DOHH2 (cell line): Measurements from ENCODE around the gene TLX3.

Experiments
- H3F3A ChIP-seq: fragments of 200-600 bp; sonication (generic), shearing (Covaris generic); 2 replicates; pipeline ENCODE4 v1.6.0; 2016; ENCODE audit warnings: antibody characterized with exemption, mild to moderate bottlenecking; ENCODE audit not compliant: control insufficient read depth, insufficient read depth
- H3K27ac ChIP-seq: fragments of 200-600 bp; sonication (generic); 2 replicates; pipeline ENCODE4 v1.5.1; 2014; ENCODE audit warnings: low read depth, mild to moderate bottlenecking, low read length, moderate library complexity
- H3K27me3 ChIP-seq: fragments of 200-600 bp; sonication (generic); 2 replicates; pipeline ENCODE4 v1.6.1; 2014; ENCODE audit warnings: mild to moderate bottlenecking, low read length, mixed read lengths; ENCODE audit not compliant: control insufficient read depth
- H3K36me3 ChIP-seq: fragments of 200-600 bp; sonication (generic); 2 replicates; pipeline ENCODE4 v1.6.1; 2014; ENCODE audit warnings: mild to moderate bottlenecking, low read length, moderate library complexity, mixed read lengths; ENCODE audit not compliant: control insufficient read depth
- H3K4me1 ChIP-seq: fragments of 200-600 bp; sonication (generic); 2 replicates; pipeline ENCODE4 v1.6.1; 2014; ENCODE audit warnings: mild to moderate bottlenecking, low read length, mixed read lengths; ENCODE audit not compliant: control insufficient read depth
- H3K4me2 ChIP-seq: fragments of 200-600 bp; sonication (generic); 2 replicates; pipeline ENCODE4 v1.6.0; 2014; ENCODE audit warnings: mild to moderate bottlenecking, low read length, moderate library complexity
- H3K4me3 ChIP-seq: fragments of 200-600 bp; sonication (generic); 2 replicates; pipeline ENCODE4 v1.5.1; 2014; ENCODE audit warnings: mild to moderate bottlenecking, low read length, mixed read lengths
- H3K79me2 ChIP-seq: fragments of 200-600 bp; sonication (generic); 2 replicates; pipeline ENCODE4 v1.6.1; 2014; ENCODE audit warnings: mild to moderate bottlenecking, low read length, mixed read lengths; ENCODE audit not compliant: control insufficient read depth
- H3K9me2 ChIP-seq: fragments of 200-600 bp; sonication (generic); replicated peaks from 2 replicates; pipeline ENCODE4 v1.6.1; 2014; ENCODE audit warnings: mild to moderate bottlenecking, low read length, mixed read lengths; ENCODE audit not compliant: control insufficient read depth
- H3K9me3 ChIP-seq: fragments of 200-600 bp; sonication (generic); 2 replicates; pipeline ENCODE4 v1.6.1; 2014; ENCODE audit warnings: antibody characterized with exemption, low read length, mixed read lengths; ENCODE audit not compliant: control insufficient read depth, insufficient read depth
- H4K20me1 ChIP-seq: fragments of 200-600 bp; sonication (generic); 2 replicates; pipeline ENCODE4 v1.6.0; 2014; ENCODE audit warnings: low read depth, mild to moderate bottlenecking, antibody characterized with exemption, low read length, moderate library complexity; ENCODE audit not compliant: control insufficient read depth, insufficient read depth
- CTCF ChIP-seq: fragments of 200-600 bp; sonication (generic); IDR thresholded peaks from one replicate; pipeline ENCODE4 v1.5.1; 2014; ENCODE audit warnings: antibody characterized with exemption, mild to moderate bottlenecking, low read depth, low read length; ENCODE audit not compliant: poor library complexity, severe bottlenecking
- EZH2phosphoT487 ChIP-seq: fragments of 200-600 bp; sonication (generic); IDR thresholded peaks from 2 replicates; pipeline ENCODE4 v1.6.1; 2017; ENCODE audit warnings: borderline replicate concordance, mild to moderate bottlenecking, antibody characterized with exemption, low read length, moderate library complexity, mixed read lengths

TLX3 gene

GRCh38 chr5:171323007-171323406 lies 14.0 kb downstream of the TLX3 start:
- Histone ChIP-seq H3K9me3 (no peaks in the 10 kb centered on the region), H3K27me3 (peaks cover 2% of the 10 kb centered on the region; the same call in 1 of the 2 replicates), H3K4me3 (no peak overlapping the region), H3K79me2 (no peaks in the 10 kb centered on the region), H4K20me1 (no peaks in the 10 kb centered on the region), H3K36me3 (no peaks in the 10 kb centered on the region), H3K9me2 (no peaks in the 10 kb centered on the region), H3F3A (no peaks in the 10 kb centered on the region), H3K27ac (no peak overlapping the region), H3K4me1 (no peaks in the 10 kb centered on the region), H3K4me2 (no peak overlapping the region)
- no peak for TF ChIP-seq CTCF
- TF ChIP-seq EZH2phosphoT487 = no peak

GRCh38 chr5:171323806-171324632 lies 15.0 kb downstream of the TLX3 start:
- Histone ChIP-seq H3K79me2 (no peaks in the 10 kb centered on the region), H3K4me3 (no peak overlapping the region), H4K20me1 (no peaks in the 10 kb centered on the region), H3F3A (no peaks in the 10 kb centered on the region), H3K9me3 (no peaks in the 10 kb centered on the region), H3K9me2 (no peaks in the 10 kb centered on the region), H3K36me3 (no peaks in the 10 kb centered on the region), H3K4me1 (no peaks in the 10 kb centered on the region), H3K27me3 (peaks cover 2% of the 10 kb centered on the region; the same call in 1 of the 2 replicates), H3K4me2 (no peak overlapping the region), H3K27ac (no peak overlapping the region)
- TF ChIP-seq EZH2phosphoT487 (no peak), CTCF (no peak)

- Histone ChIP-seq H3K79me2 (no peaks in the 10 kb centered on the region), H3K27ac (no peak overlapping the region), H3K9me2 (no peaks in the 10 kb centered on the region), H3K4me1 (no peaks in the 10 kb centered on the region), H3K27me3 (no peaks in the 10 kb centered on the region; the same call in 1 of the 2 replicates), H3K36me3 (no peaks in the 10 kb centered on the region), H3K4me3 (no peak overlapping the region), H3K9me3 (no peaks in the 10 kb centered on the region), H3F3A (no peaks in the 10 kb centered on the region), H3K4me2 (no peak overlapping the region), H4K20me1 (no peaks in the 10 kb centered on the region)
- TF ChIP-seq CTCF = no peak
Observed at GRCh38 chr5:171330021-171330420, 21.0 kb downstream of the TLX3 start.
